Fibroblast of villous mesenchyme (primary cell): ENCODE results near the gene FERMT3. TPM values are rescaled to one million over a fixed set of nuclear protein-coding genes. Genes with fewer than 3 reads are reported as not detected.
A peak's percentile ranks its signal among the peaks of the same experiment; 100 is the strongest.
"Not testable (repeated sequence)": the region's sequence is repeated elsewhere in the genome, so short reads cannot be mapped to it uniquely, and the experiment has no call there.

ENCODE experiments used
- DNase-seq: peaks from one replicate; pipeline ENCODE4 v3.0.0-alpha.2; 2010; ENCODE audit warnings: low read depth
- H3K4me3 ChIP-seq: 2 replicates; pipeline ENCODE4 v1.5.1; 2011; ENCODE audit warnings: low read depth, mild to moderate bottlenecking, low read length
- total RNA-seq: library from RNA; depleted of rRNA; stranded (reverse); fragments of >200 nt; gene quantifications from 2 replicates; pipeline ENCODE4 v1.2.3, GENCODE V29; 2012
- TF ChIP-seq, protein P1 (sequence below): IDR thresholded peaks from 2 replicates; pipeline ENCODE4 v1.5.1; 2012; ENCODE audit warnings: low read depth, mild to moderate bottlenecking, low read length; ENCODE audit not compliant: insufficient read depth

The FERMT3 gene
- 4.3 and 7.4 TPM in 2 replicates for total RNA-seq

DNA sequence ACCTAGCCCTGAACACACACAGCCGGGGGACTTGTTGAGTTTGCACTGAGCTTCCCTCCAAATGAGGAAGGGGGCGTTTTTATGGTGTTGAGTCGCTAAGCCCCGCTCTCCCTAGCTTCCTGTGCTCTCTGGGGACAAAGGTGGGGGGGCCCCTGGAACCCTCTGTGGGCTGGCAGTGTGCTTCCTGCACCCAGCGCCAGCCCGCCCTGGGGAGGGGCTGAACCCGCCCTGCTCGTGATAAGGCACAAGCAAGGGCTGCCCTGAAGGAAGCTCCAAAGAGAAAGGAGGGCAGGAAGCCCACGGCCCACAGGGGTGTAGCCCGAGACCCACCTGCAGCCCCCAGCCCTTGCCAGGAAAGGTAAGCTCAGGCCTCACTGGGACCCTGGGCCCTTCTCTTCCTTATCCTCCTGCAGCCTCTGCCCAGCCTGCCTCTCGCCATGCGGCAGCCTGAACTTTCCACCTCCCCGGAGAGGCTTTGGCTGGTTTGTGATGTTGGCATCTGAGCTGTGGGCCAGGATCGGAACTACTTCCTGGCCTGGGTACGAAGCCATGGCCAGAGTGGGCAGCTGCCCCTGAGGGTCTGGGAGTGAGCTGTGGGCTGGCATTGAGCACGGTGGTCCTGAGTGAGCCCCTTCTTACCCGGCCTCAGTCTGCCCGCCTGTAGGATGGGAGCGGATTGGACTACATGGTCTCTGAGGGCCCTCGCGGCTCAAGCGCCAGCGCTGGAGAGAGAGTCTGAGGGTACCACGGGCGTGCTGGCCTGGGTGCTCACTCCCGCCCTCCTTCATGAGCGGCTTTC is at the start of gene FERMT3:
Gene FERMT3 (plus strand): TSS at position 265 of the 799 bp plus-strand sequence. CDS start 644 bp downstream, outside the sequence.
- DNase-seq, result no peak
- TF ChIP-seq, protein P1, sequence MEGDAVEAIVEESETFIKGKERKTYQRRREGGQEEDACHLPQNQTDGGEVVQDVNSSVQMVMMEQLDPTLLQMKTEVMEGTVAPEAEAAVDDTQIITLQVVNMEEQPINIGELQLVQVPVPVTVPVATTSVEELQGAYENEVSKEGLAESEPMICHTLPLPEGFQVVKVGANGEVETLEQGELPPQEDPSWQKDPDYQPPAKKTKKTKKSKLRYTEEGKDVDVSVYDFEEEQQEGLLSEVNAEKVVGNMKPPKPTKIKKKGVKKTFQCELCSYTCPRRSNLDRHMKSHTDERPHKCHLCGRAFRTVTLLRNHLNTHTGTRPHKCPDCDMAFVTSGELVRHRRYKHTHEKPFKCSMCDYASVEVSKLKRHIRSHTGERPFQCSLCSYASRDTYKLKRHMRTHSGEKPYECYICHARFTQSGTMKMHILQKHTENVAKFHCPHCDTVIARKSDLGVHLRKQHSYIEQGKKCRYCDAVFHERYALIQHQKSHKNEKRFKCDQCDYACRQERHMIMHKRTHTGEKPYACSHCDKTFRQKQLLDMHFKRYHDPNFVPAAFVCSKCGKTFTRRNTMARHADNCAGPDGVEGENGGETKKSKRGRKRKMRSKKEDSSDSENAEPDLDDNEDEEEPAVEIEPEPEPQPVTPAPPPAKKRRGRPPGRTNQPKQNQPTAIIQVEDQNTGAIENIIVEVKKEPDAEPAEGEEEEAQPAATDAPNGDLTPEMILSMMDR, result no peak
- peak within 1 kb of the TSS; percentile 24 for H3K4me3 ChIP-seq

DNA sequence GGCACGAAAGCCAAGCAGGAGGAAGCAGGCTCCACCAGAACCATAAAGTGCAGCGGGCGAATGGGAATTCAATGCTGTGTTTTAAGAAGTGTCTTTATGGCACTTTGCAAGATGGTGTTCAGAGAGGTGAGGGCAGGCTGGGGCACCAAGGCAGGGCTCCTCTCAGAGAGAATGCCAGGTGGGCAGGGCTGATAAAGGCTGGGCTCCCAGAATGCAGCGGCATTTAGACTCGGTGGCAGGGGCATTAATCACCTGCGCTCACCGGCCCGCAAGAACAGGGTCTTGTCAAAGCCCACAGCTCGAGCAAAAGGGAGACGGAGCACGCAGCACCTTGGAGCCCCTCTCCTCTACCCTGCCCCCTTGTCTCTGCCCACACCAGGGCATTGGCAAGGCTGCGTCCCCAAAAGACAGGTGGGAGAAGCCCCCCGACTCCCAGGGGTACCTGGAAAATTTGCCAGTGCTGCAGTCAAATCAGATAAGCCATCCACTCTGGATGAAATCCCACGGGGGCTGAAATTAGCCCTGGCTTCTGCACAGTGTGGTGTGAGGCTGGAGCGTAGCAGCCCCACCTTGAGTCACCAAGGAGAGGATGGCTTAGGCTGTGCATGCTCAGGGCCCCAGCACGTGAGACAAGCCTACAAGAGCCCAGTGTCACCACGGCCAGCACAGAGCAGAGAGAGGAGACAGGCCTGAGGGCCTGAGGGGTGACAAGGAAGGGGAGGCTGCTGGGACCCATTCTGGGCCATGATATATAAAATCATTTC is 48.7 kb upstream of the FERMT3 start:
- DNase-seq, result no peak
- no peak overlapping the region for H3K4me3 ChIP-seq
- TF ChIP-seq, protein P1, result no peak

DNA sequence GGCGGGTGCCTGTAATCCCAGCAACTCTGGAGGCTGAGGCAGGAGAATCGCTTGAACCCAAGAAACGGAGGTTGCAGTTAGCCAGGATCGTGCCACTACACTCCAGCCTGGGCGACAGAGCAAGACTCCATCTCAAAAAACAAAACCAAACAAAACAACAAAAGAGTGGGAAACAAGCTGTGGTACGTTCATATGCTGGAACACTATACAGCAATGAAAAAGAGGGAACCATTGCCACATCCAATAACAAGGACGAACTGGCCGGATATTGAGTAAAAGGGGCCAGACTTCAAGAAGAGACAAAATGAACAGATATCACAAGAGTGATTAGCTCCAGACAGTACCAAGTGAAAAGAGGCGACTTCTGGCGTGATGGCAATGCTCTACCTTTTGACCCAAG is 45.5 kb upstream of the FERMT3 start:
- DNase-seq, result no peak
- H3K4me3 ChIP-seq, result no peak overlapping the region
- TF ChIP-seq, protein P1, result no peak

DNA sequence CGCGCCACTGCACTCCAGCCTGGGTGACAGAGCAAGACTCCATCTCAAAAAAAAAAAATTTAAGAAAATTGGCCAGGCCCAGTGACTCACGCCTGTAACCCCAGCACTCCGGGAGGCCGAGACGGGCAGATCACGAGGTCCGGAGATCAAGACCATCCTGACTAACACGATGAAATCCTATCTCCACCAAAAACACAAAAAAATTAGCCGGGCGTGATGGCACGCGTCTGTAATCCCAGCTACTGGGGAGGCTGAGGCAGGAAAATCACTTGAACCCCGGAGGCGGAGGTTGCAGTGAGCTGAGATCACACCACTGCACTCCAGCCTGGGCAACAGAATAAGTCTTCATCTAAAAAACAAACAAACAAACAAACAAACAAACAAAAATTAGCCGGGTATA is 43.8 kb upstream of the FERMT3 start:
- H3K4me3 ChIP-seq, DNase-seq: not testable (repeated sequence)

GRCh38 chr11:64163951-64164350 is 42.6 kb upstream of the FERMT3 start:
- H3K4me3 ChIP-seq, result no peak overlapping the region
- no peak for DNase-seq
- TF ChIP-seq, protein P1, result no peak

GRCh38 chr11:64164392-64165312 is 41.9 kb upstream of the FERMT3 start:
- DNase-seq, result no peak
- TF ChIP-seq, protein P1, result no peak
- H3K4me3 ChIP-seq, result peak overlapping the region; percentile 70

DNA sequence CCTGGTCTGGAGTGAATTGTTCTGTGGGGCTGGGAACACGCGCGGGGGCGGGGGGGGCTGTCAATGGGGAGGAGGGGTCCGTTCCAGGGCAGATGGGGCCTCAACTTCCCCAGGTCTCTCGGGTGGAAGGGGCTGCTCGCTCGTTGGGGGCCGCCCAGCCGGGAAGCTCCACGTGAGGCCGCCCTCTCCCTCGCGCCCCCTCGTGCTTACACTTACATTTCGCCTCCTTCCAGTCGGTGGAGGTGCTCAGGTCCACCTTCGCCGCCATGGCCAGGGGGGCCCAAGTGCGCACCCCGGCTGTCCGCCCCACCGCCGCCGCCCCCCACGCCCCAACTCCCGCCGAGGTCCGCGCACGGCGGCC is 41.1 kb upstream of the FERMT3 start:
- DNase-seq, result no peak
- peak overlapping the region; percentile 70 for H3K4me3 ChIP-seq
- TF ChIP-seq, protein P1, result no peak
